Adipose tissue (tissue), 3 donors: ENCODE measurements around the gene MAP4K4. TPM values are rescaled to one million over a fixed set of nuclear protein-coding genes. Genes with fewer than 3 reads are reported as not detected.
"Not testable (repeated sequence)": the region's sequence is repeated elsewhere in the genome, so short reads cannot be mapped to it uniquely, and the experiment has no call there.

Source experiments
- H3K27ac ChIP-seq: one replicate; pipeline ENCODE4 v1.5.1; 2013; ENCODE audit warnings: low read depth, low read length
- WGBS, 3 donors: extraction: QIAGEN DNeasy Blood & Tissue Kit; methylation state at CpG; one replicate each; pipeline ENCODE4 v1.1.7; 2013; 5-methylcytosine and 5-hydroxymethylcytosine counted together
- polyA plus RNA-seq, 3 donors: library from polyadenylated mRNA; stranded (reverse); fragments of 200-250 nt; gene quantifications; one replicate each; pipeline ENCODE4 v1.2.3, GENCODE V29; 2013
- donor health status: healthy with polysubstance abuse.
- donor health status: Bipolar disorder and iron deficiency.
- donor health status: healthy.

The MAP4K4 gene
- polyA plus RNA-seq, 3 donors, result 7.9 to 63.7 (median 34.8) TPM

DNA sequence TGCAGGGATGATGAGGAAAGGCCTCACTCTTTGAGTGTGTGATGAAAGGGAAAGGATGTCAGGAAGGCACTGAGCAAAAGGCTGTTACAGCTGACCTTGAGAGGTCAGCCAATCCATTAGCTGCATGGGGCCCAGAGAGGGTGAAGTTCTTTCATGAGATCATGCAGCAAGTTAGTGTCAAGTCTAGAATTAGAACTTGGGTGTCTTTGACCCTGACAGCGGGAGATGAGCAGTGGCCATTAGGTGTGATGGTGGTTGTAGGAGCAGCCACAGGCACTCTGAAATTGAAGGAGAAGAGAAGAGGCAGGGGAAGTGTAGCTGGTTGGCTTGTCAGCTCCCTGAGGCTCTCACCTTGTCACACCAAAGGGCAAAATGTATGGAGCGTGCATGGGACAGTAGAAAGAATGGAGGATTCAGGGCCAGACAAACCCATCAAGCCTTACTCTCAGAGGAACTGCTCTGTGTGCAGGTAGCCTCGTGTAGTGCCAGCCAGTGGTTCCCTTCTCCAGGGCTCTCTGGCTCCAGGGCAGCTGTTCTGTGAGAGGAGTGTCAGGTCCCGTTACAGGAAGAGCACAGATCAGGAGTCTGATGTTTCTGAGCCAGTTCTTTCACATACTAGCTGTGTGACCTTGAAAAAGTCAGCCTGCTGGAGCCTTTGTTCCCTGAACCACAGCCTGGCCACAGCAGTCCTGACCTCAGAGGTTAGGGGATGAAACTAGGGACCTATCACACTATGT lies 35.9 kb downstream of the MAP4K4 start:
- H3K27ac ChIP-seq, result no peak overlapping the region
- 65 to 71% (median 67%) methylated on average over 4 of the region's 4 CpGs for WGBS, 3 donors

DNA sequence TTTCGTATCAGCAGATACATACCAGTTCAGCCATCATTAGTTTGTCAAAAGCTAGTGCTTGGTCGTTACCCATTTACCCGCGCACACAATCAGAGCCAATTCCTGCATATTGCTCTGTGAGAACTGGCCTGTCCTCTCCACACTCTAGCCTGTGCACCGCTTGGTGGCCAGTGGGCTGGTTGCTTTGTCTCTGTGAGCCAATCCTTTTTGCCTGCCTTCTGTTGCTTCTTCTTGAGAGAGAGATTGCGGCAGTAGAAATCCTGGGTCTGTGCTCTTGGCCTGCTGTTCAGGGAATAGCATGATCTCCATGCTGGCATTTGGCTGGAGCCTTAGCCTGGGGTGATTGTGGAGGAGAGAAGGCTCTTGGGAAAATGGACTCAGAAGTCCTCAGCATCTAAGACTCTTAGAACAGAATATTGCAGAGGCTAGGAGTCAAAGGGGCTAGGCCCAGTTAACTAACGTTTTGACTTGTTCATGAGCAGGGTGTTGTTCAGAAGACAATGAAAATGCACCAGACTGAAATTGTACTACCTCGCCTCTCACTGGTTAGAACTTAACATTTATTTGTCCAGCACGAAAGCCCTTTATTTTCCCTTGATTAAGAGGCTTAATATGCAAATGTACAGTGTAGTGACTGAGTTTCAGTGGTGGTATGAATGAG lies 37.1 kb downstream of the MAP4K4 start:
- 86 to 90% (median 88%) methylated on average over 9 of the region's 9 CpGs for WGBS, 3 donors

DNA sequence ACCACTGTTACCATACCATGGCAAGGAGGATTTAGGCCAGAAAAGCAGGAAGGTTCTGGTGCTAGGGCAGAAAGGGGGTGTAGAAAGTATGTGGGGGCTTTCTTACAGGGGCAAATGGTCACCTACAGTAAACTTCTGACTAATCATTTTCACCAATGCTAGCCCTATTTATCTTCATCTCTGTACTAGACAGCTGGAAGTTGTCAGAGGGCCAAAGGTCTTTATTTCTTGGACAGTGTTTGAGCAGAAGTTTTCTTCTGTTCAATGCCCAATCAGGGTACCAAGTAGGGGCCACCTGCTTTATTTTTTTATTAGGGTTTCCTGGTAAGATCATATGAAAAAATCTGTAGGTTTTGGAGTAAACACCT lies 37.6 kb downstream of the MAP4K4 start:
- H3K27ac ChIP-seq, result no peak overlapping the region

More for the DNA sequence above, 37.1 kb downstream of the MAP4K4 start:
- H3K27ac ChIP-seq, result no peak overlapping the region

DNA sequence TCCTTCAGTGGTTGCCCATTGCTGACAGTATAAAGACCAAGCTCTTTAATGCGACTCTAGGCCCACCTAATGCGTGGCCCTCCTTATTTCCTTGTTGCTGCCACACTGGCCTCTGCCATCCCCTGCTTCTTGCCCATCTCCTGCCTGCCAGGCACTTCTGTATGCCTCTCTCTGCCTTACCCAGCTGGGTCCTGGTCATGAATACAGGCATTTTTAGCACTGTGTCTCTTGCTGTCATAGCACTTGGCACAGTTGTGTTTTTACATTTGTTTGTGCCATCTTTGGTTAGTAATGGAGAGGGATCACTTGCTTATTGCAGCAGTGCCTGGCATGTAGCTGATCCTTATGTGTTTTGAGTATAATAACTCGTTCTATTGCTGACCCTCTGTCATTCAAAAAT lies 38.7 kb downstream of the MAP4K4 start:
- WGBS, 3 donors, result 76 to 81% (median 79%) methylated on average over 3 of the region's 3 CpGs
- no peak overlapping the region for H3K27ac ChIP-seq

DNA sequence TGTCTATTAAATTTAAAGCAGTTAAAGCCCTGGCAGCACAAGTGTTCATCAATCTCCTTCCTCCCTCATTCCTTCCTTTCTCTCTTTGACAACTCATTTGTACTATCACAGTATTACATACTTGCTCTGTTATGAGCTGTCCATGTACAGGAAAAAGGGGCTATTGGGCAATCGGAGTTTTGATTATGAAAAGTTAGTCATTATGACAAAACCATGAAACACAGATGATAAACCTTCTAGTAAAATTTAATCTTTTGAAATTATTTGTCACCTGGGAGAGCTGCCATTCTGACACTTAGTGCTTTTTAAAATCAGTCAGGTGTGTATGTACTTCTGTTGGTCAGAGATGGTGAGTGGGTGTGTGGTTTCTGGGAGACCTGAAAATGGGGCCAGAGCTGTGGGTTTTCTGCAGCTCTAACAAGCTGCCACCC lies 39.4 kb downstream of the MAP4K4 start:
- H3K27ac ChIP-seq, result no peak overlapping the region
- 7 to 30% (median 26%) methylated on average over 1 of the region's 1 CpG for WGBS, 3 donors

DNA sequence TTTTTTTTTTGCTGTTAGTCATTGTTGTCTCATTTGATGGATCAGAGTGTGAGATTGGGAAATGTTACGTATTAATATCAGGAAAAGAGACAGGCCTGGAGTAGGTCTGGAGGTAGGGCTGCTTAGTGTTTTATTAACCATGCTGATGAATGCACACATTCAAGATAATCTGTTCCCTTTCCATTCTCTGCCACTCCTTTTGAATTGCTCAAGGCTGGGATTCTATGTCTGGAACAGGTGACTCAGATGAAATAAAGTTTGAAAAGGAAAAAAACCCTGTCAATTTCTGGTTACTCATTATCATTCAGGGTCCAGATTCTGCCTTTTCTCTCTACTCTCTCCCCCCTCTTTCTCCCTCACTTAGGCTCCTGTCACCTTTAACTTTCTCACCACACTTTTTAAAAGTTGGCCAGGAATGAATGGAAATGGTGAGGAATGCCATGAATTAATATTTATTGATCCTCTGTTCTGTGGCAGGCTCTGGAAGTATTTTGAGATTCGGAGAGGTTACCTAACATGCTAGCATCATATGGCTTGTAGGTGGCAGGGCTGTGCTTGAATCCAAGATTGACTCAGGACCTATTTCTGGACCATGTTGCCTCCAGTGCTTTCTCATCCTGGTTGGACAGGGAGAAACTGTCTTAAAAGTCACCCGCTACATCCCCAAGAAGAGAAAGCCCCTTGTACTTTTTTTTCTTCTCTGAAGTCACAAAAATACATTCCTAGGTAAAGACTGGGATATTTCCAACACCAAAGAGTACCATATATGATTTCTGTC lies 40.2 kb downstream of the MAP4K4 start:
- WGBS, 3 donors, result 56 to 88% (median 81%) methylated on average over 3 of the region's 3 CpGs
- no peak overlapping the region for H3K27ac ChIP-seq

DNA sequence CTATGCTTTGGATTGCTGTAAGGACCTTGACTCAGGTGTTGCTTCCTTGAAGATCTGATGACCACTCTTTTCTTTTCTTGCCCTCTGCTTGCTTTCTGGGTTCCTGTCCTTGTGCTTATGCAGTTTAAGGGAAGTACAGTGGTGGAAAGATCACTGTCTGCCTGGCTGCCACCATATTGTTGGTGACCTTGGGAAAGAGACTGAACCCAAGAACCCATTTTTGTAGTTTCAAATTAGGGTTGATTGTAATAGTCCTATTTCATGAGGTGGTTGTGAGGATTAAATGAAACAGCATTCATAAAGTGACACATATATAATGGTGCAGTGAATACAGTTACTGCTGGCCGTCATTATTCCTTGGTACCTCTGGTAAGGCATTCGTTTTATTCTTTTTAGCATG lies 41.1 kb downstream of the MAP4K4 start:
- H3K27ac ChIP-seq, result no peak overlapping the region
- WGBS, 3 donors, result 91 to 97% (median 97%) methylated on average over 2 of the region's 2 CpGs

DNA sequence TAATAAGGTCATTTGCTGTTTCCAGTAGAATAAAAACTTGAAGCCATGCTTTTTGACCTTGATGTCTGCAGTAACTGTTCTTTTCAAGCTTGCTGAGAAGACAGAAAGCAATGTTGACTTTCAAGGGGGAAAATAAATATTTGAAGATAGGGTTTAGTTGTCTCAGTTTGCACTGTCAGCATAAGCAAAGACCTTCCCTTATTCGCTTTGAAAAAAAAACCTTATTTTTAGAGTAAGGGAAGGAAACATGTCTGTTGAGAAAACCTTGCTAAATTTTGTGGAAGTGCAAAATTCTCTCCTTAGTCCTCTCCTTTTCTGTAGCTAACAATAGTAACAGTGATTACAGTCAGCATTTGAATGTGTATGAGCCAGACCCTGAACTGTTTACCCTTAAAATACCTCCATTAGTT lies 43.1 kb downstream of the MAP4K4 start:
- WGBS, 3 donors, result 37 to 70% (median 40%) methylated on average over 1 of the region's 1 CpG
- no peak overlapping the region for H3K27ac ChIP-seq

DNA sequence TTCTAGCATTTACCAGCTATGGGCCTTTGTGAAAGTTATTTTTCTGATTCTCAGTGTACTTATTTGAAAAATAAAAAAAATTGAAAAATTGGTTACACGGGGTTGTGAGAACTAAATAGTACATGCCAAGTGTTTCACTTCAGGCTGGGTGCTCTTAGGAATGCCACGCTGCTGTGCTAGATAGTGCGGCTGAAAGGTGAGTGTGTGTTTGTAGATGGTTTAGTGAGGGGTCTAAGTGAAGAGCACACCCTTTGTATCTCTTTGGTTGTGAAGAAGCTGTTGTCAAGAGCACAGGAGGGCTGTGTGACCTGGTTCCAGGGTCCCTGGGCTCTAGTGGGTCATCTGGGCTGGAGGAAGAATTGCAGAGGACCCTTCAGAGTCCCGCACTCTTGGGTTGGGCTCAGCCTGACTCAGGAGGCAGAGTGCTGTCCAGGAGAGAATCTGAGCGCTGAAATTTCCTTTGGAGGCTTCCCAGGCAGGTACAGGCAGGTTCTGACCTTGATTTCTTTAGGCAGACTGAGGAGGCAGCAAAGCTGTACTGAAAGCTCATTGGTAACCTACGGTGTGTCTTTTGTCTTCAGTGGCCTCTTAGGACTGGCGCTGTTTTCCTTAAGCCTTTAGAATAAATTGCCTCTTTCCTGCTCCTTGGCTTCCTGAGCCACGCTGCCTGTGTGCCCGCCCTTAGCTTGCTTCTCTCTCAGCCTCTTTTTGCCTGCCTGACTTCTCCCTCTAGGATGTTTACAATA lies 44.4 kb downstream of the MAP4K4 start:
- 39 to 56% (median 53%) methylated on average over 9 of the region's 9 CpGs for WGBS, 3 donors
- no peak overlapping the region for H3K27ac ChIP-seq

DNA sequence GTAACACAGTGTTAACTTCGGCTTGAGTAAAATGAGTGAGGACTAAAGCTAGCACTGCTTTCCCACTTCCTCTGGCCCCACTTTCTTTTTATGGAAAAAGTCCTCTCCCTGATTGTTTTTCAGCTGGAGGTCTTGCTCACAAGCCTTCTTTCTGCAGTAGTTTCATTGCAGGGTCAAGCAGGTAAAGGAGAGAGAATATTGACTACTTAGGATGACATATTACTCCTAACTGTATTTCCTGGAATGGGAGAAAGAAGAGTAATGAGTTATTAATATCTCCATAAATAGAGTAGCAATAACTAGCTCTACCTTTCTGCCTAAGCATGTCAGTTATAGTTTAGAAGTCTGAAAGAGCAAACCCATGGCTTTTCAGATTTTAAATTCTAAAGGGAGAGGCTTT lies 45.0 kb downstream of the MAP4K4 start:
- no peak overlapping the region for H3K27ac ChIP-seq
- whole genome bisulfite sequencing, 3 donors, result 13 to 25% (median 21%) methylated on average over 1 of the region's 1 CpG

DNA sequence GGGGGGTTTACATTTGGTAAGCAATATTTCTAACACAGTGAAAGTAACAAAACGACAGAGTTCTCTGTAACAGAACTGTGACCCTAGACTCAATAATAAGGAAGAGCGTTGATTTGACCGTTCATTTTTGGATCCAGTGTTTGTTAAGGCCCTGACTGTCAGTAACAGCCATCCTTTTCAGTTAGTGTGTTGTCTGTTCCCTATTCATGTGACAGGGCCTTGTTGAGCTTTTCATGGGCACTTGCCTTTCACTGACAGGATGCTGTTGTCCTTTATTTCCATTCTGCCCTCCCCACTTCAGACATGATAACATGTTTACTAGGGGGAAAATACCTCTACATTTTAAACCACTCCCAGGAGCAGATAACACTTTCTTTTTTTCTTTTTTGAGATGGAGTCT lies 45.8 kb downstream of the MAP4K4 start:
- no peak overlapping the region for H3K27ac ChIP-seq
- 77 to 83% (median 81%) methylated on average over 3 of the region's 3 CpGs for WGBS, 3 donors

DNA sequence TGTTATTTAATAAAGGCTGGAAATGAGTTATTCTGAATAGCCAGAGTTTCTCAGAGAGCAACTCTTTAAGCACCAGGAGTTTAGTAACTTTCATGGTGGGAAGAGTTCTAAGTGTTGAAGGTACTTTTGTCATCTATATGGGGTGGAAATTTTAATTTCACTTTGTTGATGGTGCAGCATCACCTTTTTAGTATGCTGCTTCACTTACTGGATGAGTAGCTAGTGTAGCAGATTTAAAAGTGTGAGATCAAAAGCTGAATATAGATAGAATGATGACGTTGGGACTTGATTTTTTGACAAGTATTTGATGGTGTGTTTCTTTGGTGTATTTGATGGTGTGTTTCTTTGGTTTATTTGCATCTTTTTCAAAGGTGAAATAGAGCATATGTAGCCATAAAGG lies 47.3 kb downstream of the MAP4K4 start:
- 64 to 75% (median 73%) methylated on average over 1 of the region's 1 CpG for WGBS, 3 donors
- H3K27ac ChIP-seq, result no peak overlapping the region

DNA sequence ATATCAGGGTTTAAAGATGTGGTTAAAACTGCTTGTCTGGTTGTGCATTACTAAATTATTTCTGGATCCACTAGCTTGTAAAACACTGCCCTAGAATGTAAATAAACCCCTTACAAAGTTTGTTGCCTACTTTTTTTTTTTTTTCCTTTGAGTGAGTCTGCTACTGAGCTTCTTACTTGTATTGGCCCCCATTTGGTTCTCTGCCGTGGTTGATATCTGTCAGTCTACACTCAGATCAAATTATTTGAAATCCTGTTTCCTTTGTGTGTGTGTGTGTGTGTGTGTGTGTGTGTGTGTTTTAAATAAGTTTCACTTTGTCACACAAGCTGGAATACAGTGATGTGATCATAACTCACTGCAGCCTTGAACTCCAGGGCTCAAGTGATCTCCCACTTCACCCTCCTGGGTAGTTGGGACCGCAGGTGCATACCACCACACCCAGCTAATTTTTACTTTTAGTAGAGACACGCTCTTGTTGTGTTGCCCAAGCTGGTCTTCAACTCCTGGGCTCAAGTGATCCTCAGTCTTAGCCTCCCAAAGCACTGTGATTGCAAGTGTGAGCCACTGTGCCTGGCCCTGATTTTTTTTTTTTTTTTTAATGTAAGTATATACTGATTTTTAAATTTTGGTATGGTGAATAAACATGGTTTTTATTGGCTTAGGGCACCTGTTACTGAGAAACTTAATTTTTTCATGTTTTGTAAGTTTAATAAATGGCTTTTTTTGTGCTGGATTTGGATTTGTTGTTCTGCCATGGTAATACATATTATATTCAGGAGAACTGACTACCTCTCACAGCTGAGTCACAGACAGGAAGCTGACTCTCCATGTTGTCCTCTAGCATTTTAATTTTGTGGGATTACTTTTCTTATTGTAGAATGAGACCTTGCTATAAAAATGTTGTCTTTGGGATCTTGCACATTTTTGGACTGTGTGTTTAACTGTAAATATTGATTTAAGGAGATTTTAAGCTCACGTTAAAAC lies 48.5 kb downstream of the MAP4K4 start:
- no peak overlapping the region for H3K27ac ChIP-seq
- WGBS, 3 donors, result 69 to 84% (median 80%) methylated on average over 4 of the region's 4 CpGs

DNA sequence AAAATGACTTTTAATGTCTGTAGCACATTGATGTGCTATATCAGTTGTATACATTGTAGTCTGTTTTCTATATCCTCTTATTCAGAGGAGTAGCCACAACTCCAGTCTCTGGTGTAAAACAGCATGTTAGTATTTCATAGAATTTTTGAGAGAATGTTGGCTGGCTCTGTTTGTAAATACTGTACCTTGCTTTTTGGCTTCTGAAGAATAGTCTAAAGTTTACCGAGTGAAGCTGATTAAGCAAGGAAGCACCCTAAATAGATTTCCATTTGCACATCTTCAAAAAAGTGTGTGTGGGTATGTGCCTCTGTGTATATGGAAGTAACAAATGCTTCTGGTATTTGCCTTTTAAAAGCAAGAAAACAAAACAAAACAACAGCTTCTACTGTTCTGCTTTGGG lies 50.5 kb downstream of the MAP4K4 start:
- H3K27ac ChIP-seq, result no peak overlapping the region
- WGBS, 3 donors, result 17 to 30% (median 25%) methylated on average over 1 of the region's 1 CpG

DNA sequence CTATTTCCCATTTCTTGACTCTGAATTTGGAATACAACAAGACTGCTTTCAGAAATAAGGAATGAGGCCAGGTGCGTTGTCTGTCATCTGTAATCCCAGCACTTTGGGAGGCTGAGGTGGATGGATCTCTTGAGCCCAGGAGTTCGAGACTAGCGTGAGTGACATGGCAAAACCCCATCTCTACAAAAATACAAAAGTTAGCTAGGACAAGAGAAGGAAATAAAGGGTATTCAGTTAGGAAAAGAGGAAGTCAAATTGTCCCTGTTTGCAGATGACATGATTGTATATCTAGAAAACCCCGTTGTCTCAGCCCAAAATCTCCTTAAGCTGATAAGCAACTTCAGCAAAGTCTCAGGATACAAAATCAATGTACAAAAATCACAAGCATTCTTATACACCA lies 51.0 kb downstream of the MAP4K4 start:
- H3K27ac ChIP-seq, result not testable (repeated sequence)

DNA sequence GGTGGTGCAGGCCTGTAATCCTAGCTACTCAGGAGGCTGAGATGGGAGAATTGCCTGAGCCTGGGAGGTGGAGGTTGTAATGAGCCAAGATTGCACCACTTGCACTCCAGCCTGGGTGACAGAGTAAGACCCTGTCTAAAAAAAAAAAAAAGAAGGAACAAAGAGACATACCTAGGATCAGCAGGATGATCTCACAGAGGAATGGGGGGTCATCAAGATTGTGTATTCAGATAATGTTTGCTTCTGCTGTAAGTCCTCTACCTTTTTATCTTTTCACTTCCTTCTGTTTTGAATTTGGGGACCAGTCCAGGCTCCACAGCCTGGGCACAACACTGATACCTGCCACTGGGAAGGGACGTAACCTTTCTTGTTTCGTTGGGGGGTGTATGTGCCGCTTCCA lies 53.2 kb downstream of the MAP4K4 start:
- no peak overlapping the region for H3K27ac ChIP-seq
- WGBS, 3 donors, result 96 to 97% (median 97%) methylated on average over 3 of the region's 3 CpGs

More for the DNA sequence above, 51.0 kb downstream of the MAP4K4 start:
- 51 to 92% (median 68%) methylated on average over 3 to 4 of the region's 4 CpGs for WGBS, 3 donors

DNA sequence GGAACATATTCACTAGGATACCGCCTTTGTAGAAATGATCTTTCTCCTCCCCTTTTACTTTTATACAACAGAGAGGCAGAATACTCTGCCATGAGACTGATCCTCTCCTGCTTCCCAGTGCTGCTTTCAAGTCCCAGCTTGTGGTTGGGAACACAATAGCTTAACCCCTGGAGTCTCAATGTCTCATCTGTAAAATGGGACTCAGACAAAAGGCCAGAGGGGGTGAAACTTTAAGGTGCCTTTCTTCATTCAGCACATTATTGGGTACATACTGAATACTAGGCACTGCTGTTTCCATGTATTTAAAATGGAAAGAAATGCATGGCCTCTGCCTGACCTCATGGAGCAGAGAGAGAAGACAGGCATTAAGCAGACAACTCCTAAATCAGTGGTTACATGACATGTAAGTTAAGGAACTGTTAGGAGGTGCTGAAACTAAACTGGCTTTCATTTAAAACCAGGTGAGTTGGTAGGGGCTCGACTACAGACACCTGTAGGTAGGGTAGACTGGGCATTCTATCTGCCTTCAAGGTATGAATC lies 53.8 kb downstream of the MAP4K4 start:
- no peak overlapping the region for H3K27ac ChIP-seq
- WGBS, 3 donors, result 77 to 86% (median 81%) methylated on average over 2 of the region's 2 CpGs
